Stimulated activated CD4-positive, alpha-beta T cell treated with anti-CD3 and anti-CD28 coated beads, Interleukin-12 subunit alpha, Interleukin-12 subunit beta, amount 100 ng/mL, for 4 hours (primary cell): ENCODE results near the gene ANKRD6.

Source experiments
- DNase-seq: peaks from one replicate; pipeline ENCODE4 v3.0.0-alpha.2; 2020

Gene ANKRD6

GRCh38 chr6:89475634-89476033, 42.7 kb downstream of the ANKRD6 start:
- DNase-seq, result no peak

GRCh38 chr6:89479897-89480296, 46.9 kb downstream of the ANKRD6 start:
- DNase-seq, result no peak

GRCh38 chr6:89481695-89482094, 48.7 kb downstream of the ANKRD6 start:
- no peak for DNase-seq

- DNase-seq, result no peak
Observed at GRCh38 chr6:89482126-89482525, 49.2 kb downstream of the ANKRD6 start.

- DNase-seq, result no peak
Observed at GRCh38 chr6:89483111-89483720, 50.3 kb downstream of the ANKRD6 start.

GRCh38 chr6:89485320-89485719, 52.4 kb downstream of the ANKRD6 start:
- no peak for DNase-seq

- no peak for DNase-seq
Observed at GRCh38 chr6:89487864-89488263, 54.9 kb downstream of the ANKRD6 start.

- DNase-seq, result no peak
Observed at GRCh38 chr6:89488438-89488837, 55.5 kb downstream of the ANKRD6 start.

GRCh38 chr6:89489078-89489477, 56.1 kb downstream of the ANKRD6 start:
- no peak for DNase-seq

GRCh38 chr6:89492025-89492640, 59.2 kb downstream of the ANKRD6 start:
- DNase-seq, result no peak

GRCh38 chr6:89494131-89494793, 61.3 kb downstream of the ANKRD6 start:
- no peak for DNase-seq

- no peak for DNase-seq
Observed at GRCh38 chr6:89495961-89496535, 63.1 kb downstream of the ANKRD6 start.

- DNase-seq, result no peak
Observed at GRCh38 chr6:89500611-89501010, 67.7 kb downstream of the ANKRD6 start.

GRCh38 chr6:89501222-89501621, 68.3 kb downstream of the ANKRD6 start:
- DNase-seq, result no peak

- DNase-seq, result no peak
Observed at GRCh38 chr6:89501753-89502152, 68.8 kb downstream of the ANKRD6 start.

- DNase-seq, result no peak
Observed at GRCh38 chr6:89503641-89504040, 70.7 kb downstream of the ANKRD6 start.

- no peak for DNase-seq
Observed at GRCh38 chr6:89505847-89506246, 72.9 kb downstream of the ANKRD6 start.

- no peak for DNase-seq
Observed at GRCh38 chr6:89506716-89507617, 74.0 kb downstream of the ANKRD6 start.

GRCh38 chr6:89508755-89509563, 76.0 kb downstream of the ANKRD6 start:
- no peak for DNase-seq

- DNase-seq, result no peak
Observed at GRCh38 chr6:89509777-89510281, 76.9 kb downstream of the ANKRD6 start.

GRCh38 chr6:89510393-89510792, 77.4 kb downstream of the ANKRD6 start:
- DNase-seq, result no peak
